AG04450 (cell line): ENCODE results near the gene CACNA1G. TPM values are rescaled to one million over a fixed set of nuclear protein-coding genes. Genes with fewer than 3 reads are reported as not detected.

ENCODE experiments used
- CTCF ChIA-PET: fragments of 300-600, 350-600 bp; formaldehyde crosslinking; extraction: SDS; loops from one replicate; lab custom pipeline; 2022; ENCODE audit warnings: antibody characterized with exemption, inconsistent platforms; lab: Charles Lee
- POLR2A ChIA-PET: fragments of 350-600 bp; formaldehyde crosslinking; extraction: SDS; loops from one replicate; lab custom pipeline; 2021; ENCODE audit warnings: antibody characterized with exemption, inconsistent platforms; lab: Yijun Ruan, JAX
- DNase-seq: peaks from one replicate; pipeline ENCODE4 v3.0.0-alpha.2; 2011; ENCODE audit warnings: low read depth, low spot score
- H3K27ac ChIP-seq: one replicate; pipeline ENCODE4 v1.5.1; 2012; ENCODE audit warnings: low read depth, low read length, control low read depth
- H3K27me3 ChIP-seq: one replicate; pipeline ENCODE4 v1.6.0; 2012; ENCODE audit warnings: low read length; ENCODE audit not compliant: control insufficient read depth, insufficient read depth
- H3K4me3 ChIP-seq: 2 replicates; pipeline ENCODE4 v1.5.1; 2011; ENCODE audit warnings: mild to moderate bottlenecking, low read depth, low read length, control low read depth
- H3K9me3 ChIP-seq: 2 replicates; pipeline ENCODE4 v1.5.1; 2012; ENCODE audit warnings: low read length; ENCODE audit not compliant: control insufficient read depth, insufficient read depth
- CTCF ChIP-seq: IDR thresholded peaks from 2 replicates; pipeline ENCODE4 v1.5.1; 2011; ENCODE audit warnings: low read depth, low read length, control low read depth, inconsistent platforms
- polyA plus RNA-seq: library from polyadenylated mRNA; depleted of rRNA; stranded (reverse); fragments of >200 nt; gene quantifications from 2 replicates; pipeline ENCODE4 v1.2.3, GENCODE V29; 2011

CACNA1G gene
- polyA plus RNA-seq, 1 experiment = 0.05 TPM

GRCh38 chr17:50524838-50525237 lies 35.7 kb upstream of the CACNA1G start:
- no peak for DNase-seq
- no peak for TF ChIP-seq CTCF
- no peak overlapping the region for H3K27ac ChIP-seq
- no peak overlapping the region for H3K4me3 ChIP-seq
- H3K9me3 ChIP-seq = no peaks in the 10 kb centered on the region
- ChIA-PET CTCF (interaction anchor here (0.5 kb wide), 1 partner anchor 24 kb away, joined by 3 read pairs; no protein-coding TSS in a partner anchor), POLR2A (no interaction called here)
- peaks cover 35% of the 10 kb centered on the region for H3K27me3 ChIP-seq

GRCh38 chr17:50527155-50527762 lies 33.3 kb upstream of the CACNA1G start:
- no peak overlapping the region for H3K4me3 ChIP-seq
- no peak for DNase-seq
- POLR2A ChIA-PET = no interaction called here
- CTCF ChIA-PET = no interaction called here
- H3K27ac ChIP-seq = no peak overlapping the region
- H3K9me3 ChIP-seq = no peaks in the 10 kb centered on the region
- TF ChIP-seq CTCF = no peak
- H3K27me3 ChIP-seq = peaks cover 52% of the 10 kb centered on the region

- ChIA-PET POLR2A (no interaction called here), CTCF (no interaction called here)
- Histone ChIP-seq H3K27ac (no peak overlapping the region), H3K4me3 (no peak overlapping the region), H3K27me3 (peaks cover 55% of the 10 kb centered on the region), H3K9me3 (no peaks in the 10 kb centered on the region)
- DNase-seq = no peak
- no peak for TF ChIP-seq CTCF
These were observed 32.5 kb upstream of the CACNA1G start for GRCh38 chr17:50527949-50528474.

- peaks cover 51% of the 10 kb centered on the region for H3K27me3 ChIP-seq
- POLR2A ChIA-PET = no interaction called here
- H3K4me3 ChIP-seq = no peak overlapping the region
- no peaks in the 10 kb centered on the region for H3K9me3 ChIP-seq
- no peak overlapping the region for H3K27ac ChIP-seq
- TF ChIP-seq CTCF = no peak
- CTCF ChIA-PET = no interaction called here
- DNase-seq = no peak
These were observed 30.7 kb upstream of the CACNA1G start for GRCh38 chr17:50529849-50530248.

GRCh38 chr17:50531428-50532025 lies 29.0 kb upstream of the CACNA1G start:
- H3K9me3 ChIP-seq = no peaks in the 10 kb centered on the region; the same call in 1 of the 2 replicates
- CTCF ChIA-PET = interaction anchor here (0.5 to 1.9 kb wide), 3 partner anchors 28 to 183 kb away, joined by 3 to 4 read pairs (median 3); no protein-coding TSS in a partner anchor
- POLR2A ChIA-PET = interaction anchor here (1.3 kb wide), 1 partner anchor 10 kb away, joined by 3 read pairs; no protein-coding TSS in a partner anchor
- peaks cover 43% of the 10 kb centered on the region for H3K27me3 ChIP-seq
- no peak overlapping the region for H3K27ac ChIP-seq
- H3K4me3 ChIP-seq = no peak overlapping the region
- DNase-seq = no peak
- no peak for TF ChIP-seq CTCF
